Muscle of leg (tissue), 16 donors: Measurements from ENCODE around the gene SPIN4. TPM values are rescaled to one million over a fixed set of nuclear protein-coding genes. Genes with fewer than 3 reads are reported as not detected.
A peak's percentile ranks its signal among the peaks of the same experiment; 100 is the strongest.
"Not testable (repeated sequence)": the region's sequence is repeated elsewhere in the genome, so short reads cannot be mapped to it uniquely, and the experiment has no call there.

Experiments used
- DNase-seq: peaks from one replicate; pipeline ENCODE4 v3.0.0; 2013
- H3K27ac ChIP-seq: one replicate; pipeline ENCODE4 v1.5.1; 2013; ENCODE audit warnings: mild to moderate bottlenecking, low read length, control low read depth
- H3K27me3 ChIP-seq: one replicate; pipeline ENCODE4 v1.6.1; 2013; ENCODE audit warnings: low read length; ENCODE audit not compliant: control insufficient read depth, insufficient read depth
- H3K36me3 ChIP-seq: one replicate; pipeline ENCODE4 v1.6.1; 2013; ENCODE audit warnings: low read length; ENCODE audit not compliant: control insufficient read depth, insufficient read depth
- H3K4me1 ChIP-seq: one replicate; pipeline ENCODE4 v1.6.1; 2013; ENCODE audit warnings: low read length; ENCODE audit not compliant: control insufficient read depth, insufficient read depth
- H3K4me3 ChIP-seq: one replicate; pipeline ENCODE4 v1.5.1; 2013; ENCODE audit warnings: low read length, control low read depth
- H3K9me3 ChIP-seq: replicated peaks from 2 replicates; pipeline ENCODE4 v1.6.1; 2013; ENCODE audit warnings: low read depth, low read length; ENCODE audit not compliant: control insufficient read depth
- WGBS: methylation state at CpG from one replicate; pipeline ENCODE4 v1.1.5; 2013; ENCODE audit warnings: missing lambda C conversion rate; ENCODE audit not compliant: insufficient coverage; 5-methylcytosine and 5-hydroxymethylcytosine counted together
- long read RNA-seq, 11 donors: transcript quantifications; one replicate each; lab custom pipeline, GENCODE V29; 2026
- polyA plus RNA-seq, 8 donors: library from polyadenylated mRNA; unstranded; fragments of 120-200 nt; gene quantifications; one replicate each; pipeline versions ENCODE4 v1.2.1 to v1.2.3, GENCODE V29; 2013; ENCODE audit warnings: inconsistent platforms in 1 of 8, low replicate concordance in 1 of 8; ENCODE audit not compliant: insufficient read length in 8 of 8, insufficient read depth in 1 of 8
- total RNA-seq: library from RNA; stranded (reverse); fragments of 120-200 nt; gene quantifications from one replicate; pipeline ENCODE4 v1.2.4, GENCODE V29; 2013

The SPIN4 gene
- total RNA-seq (6.5 TPM), polyA plus RNA-seq (10 to 100 TPM; 12.5 to 19.1 (median 14.8) TPM)
- long read RNA-seq, donor 1, full-length matches to known transcripts = 8 of 8 reads
- long read RNA-seq, donor 1, partial matches to known transcripts = 0 of 8 reads
- long read RNA-seq, donor 1, other reads (novel, unspliced or antisense) = 0 of 8 reads
- long read RNA-seq, donor 2, full-length matches to known transcripts = 8 of 8 reads
- long read RNA-seq, donor 2, partial matches to known transcripts = 0 of 8 reads
- long read RNA-seq, donor 2, other reads (novel, unspliced or antisense) = 0 of 8 reads
- long read RNA-seq, donor 3, full-length matches to known transcripts = 22 of 22 reads
- long read RNA-seq, donor 3, partial matches to known transcripts = 0 of 22 reads
- long read RNA-seq, donor 3, other reads (novel, unspliced or antisense) = 0 of 22 reads
- long read RNA-seq, donor 4, full-length matches to known transcripts = 11 of 11 reads
- long read RNA-seq, donor 4, partial matches to known transcripts = 0 of 11 reads
- long read RNA-seq, donor 4, other reads (novel, unspliced or antisense) = 0 of 11 reads
- long read RNA-seq, donor 5, full-length matches to known transcripts = 36 of 36 reads
- long read RNA-seq, donor 5, partial matches to known transcripts = 0 of 36 reads
- long read RNA-seq, donor 5, other reads (novel, unspliced or antisense) = 0 of 36 reads
- long read RNA-seq, donor 6, full-length matches to known transcripts = 15 of 15 reads
- long read RNA-seq, donor 6, partial matches to known transcripts = 0 of 15 reads
- long read RNA-seq, donor 6, other reads (novel, unspliced or antisense) = 0 of 15 reads
- long read RNA-seq, donor 7, full-length matches to known transcripts = 26 of 26 reads
- long read RNA-seq, donor 7, partial matches to known transcripts = 0 of 26 reads
- long read RNA-seq, donor 7, other reads (novel, unspliced or antisense) = 0 of 26 reads
- long read RNA-seq, donor 8, full-length matches to known transcripts = 36 of 36 reads
- long read RNA-seq, donor 8, partial matches to known transcripts = 0 of 36 reads
- long read RNA-seq, donor 8, other reads (novel, unspliced or antisense) = 0 of 36 reads
- long read RNA-seq, donor 9, full-length matches to known transcripts = 21 of 21 reads
- long read RNA-seq, donor 9, partial matches to known transcripts = 0 of 21 reads
- long read RNA-seq, donor 9, other reads (novel, unspliced or antisense) = 0 of 21 reads
- long read RNA-seq, donor 10, full-length matches to known transcripts = 74 of 74 reads
- long read RNA-seq, donor 10, partial matches to known transcripts = 0 of 74 reads
- long read RNA-seq, donor 10, other reads (novel, unspliced or antisense) = 0 of 74 reads
- long read RNA-seq, donor 11, full-length matches to known transcripts = 29 of 29 reads
- long read RNA-seq, donor 11, partial matches to known transcripts = 0 of 29 reads
- long read RNA-seq, donor 11, other reads (novel, unspliced or antisense) = 0 of 29 reads

- no peaks in the 10 kb centered on the region for H3K27me3 ChIP-seq
- H3K36me3 ChIP-seq = no peaks in the 10 kb centered on the region
- peak; percentile 95 for DNase-seq
- H3K4me1 ChIP-seq = no peaks in the 10 kb centered on the region
- H3K4me3 ChIP-seq = peak within 1 kb of the TSS; percentile 68
- WGBS = 21% methylated on average over 56 of the region's 58 CpGs
- H3K27ac ChIP-seq = peak within 1 kb of the TSS; percentile 89
- no peaks in the 10 kb centered on the region for H3K9me3 ChIP-seq
Measured at GRCh38 chrX:63350941-63351616, at the start of gene SPIN4. TSS of gene SPIN4 (minus strand) at chrX:63351332. CDS start at chrX:63350819, 513 bp downstream.

DNA sequence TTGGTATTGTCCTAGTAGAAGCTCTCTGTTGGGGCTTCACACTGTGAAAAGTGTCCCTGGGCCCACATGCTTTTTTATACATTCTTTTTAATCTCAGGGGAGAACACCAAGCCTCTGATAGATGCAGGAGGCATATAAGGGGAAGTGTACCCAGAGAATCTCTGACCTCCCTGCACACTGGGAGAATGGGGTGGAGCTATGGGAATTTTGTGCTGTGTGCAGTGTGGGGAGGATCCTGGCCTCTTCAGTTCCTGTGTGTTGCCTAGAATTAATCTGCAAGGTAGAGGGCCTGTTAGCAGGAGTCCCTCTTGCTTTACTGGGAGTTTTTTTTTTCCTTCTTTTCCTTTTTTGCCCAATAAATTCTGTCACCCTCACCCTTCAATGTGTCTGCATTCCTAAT is 49.2 kb upstream of the SPIN4 start:
- peaks cover 5% of the 10 kb centered on the region for H3K9me3 ChIP-seq
- no peaks in the 10 kb centered on the region for H3K4me1 ChIP-seq
- no peak overlapping the region for H3K4me3 ChIP-seq
- H3K27me3 ChIP-seq = no peaks in the 10 kb centered on the region
- no peak overlapping the region for H3K27ac ChIP-seq
- DNase-seq = no peak
- H3K36me3 ChIP-seq = no peaks in the 10 kb centered on the region

- peaks cover 2% of the 10 kb centered on the region for H3K9me3 ChIP-seq
- no peak overlapping the region for H3K4me3 ChIP-seq
- no CpG with 5 or more reads among the region's 2 CpGs for WGBS
- H3K27me3 ChIP-seq = no peaks in the 10 kb centered on the region
- H3K27ac ChIP-seq = no peak overlapping the region
- H3K36me3 ChIP-seq = no peaks in the 10 kb centered on the region
- no peaks in the 10 kb centered on the region for H3K4me1 ChIP-seq
- no peak for DNase-seq
Measured at GRCh38 chrX:63394872-63395271, 43.7 kb upstream of the SPIN4 start.

- not testable (repeated sequence) for H3K4me1 ChIP-seq, H3K36me3 ChIP-seq, DNase-seq, H3K27ac ChIP-seq, H3K27me3 ChIP-seq, H3K9me3 ChIP-seq, H3K4me3 ChIP-seq
- WGBS = 94% methylated on average over 9 of the region's 24 CpGs
Measured at GRCh38 chrX:63393094-63393493, 42.0 kb upstream of the SPIN4 start.

GRCh38 chrX:63387411-63387810 is 36.3 kb upstream of the SPIN4 start:
- WGBS = 63% methylated on average over 2 of the region's 3 CpGs
- no peaks in the 10 kb centered on the region for H3K4me1 ChIP-seq
- no peak overlapping the region for H3K27ac ChIP-seq

DNA sequence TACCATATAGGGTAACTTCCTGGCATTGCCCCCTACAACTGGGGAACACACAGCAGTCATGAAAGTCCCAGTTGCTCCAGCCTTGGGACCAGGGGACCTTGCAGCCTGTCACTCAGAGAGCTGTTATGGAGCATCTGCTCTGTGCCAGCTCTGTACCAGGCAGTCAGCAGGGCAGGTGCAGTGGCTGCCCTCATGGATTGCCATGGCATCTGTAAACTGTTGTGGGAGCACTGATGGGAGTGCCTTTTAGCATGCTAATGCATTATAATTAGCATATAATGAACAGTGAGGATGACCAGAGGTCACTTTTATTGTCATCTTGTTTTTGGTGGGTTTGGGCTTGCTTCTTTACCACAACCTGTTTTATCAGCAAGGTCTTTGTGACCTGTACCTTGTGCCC is 33.1 kb upstream of the SPIN4 start:
- H3K27ac ChIP-seq, H3K4me3 ChIP-seq, H3K36me3 ChIP-seq, H3K9me3 ChIP-seq, H3K4me1 ChIP-seq, H3K27me3 ChIP-seq, DNase-seq: not testable (repeated sequence)

More at GRCh38 chrX:63387411-63387810, 36.3 kb upstream of the SPIN4 start:
- DNase-seq = no peak
- Histone ChIP-seq H3K27me3 (no peaks in the 10 kb centered on the region), H3K4me3 (no peak overlapping the region), H3K9me3 (no peaks in the 10 kb centered on the region), H3K36me3 (no peaks in the 10 kb centered on the region)

DNA sequence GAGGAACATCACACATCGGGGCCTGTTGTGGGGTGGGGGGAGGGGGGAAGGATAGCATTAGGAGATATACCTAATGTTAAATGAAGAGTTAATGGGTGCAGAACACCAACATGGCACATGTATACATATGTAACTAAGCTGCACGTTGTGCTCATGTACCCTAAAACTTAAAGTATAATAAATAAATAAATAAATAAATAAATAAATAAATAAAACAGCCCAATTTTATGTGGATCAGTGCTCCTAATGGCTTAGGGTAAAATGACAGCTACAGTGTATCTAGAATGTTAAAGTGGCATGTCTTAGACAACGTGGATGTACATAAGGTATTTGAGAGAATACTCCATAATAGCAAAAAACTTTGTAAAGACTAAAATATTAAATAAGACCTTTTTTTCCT is 21.9 kb upstream of the SPIN4 start:
- H3K27ac ChIP-seq, H3K4me3 ChIP-seq, H3K27me3 ChIP-seq, H3K4me1 ChIP-seq, H3K9me3 ChIP-seq, H3K36me3 ChIP-seq, DNase-seq: not testable (repeated sequence)
- WGBS = no CpG with 5 or more reads among the region's 3 CpGs

- H3K36me3 ChIP-seq, DNase-seq, H3K4me3 ChIP-seq, H3K4me1 ChIP-seq, H3K9me3 ChIP-seq, H3K27ac ChIP-seq, H3K27me3 ChIP-seq: not testable (repeated sequence)
- WGBS = 62% methylated on average over 3 of the region's 5 CpGs
Measured at GRCh38 chrX:63367699-63368098, 16.6 kb upstream of the SPIN4 start.

- WGBS = 76% methylated on average over 2 of the region's 4 CpGs
- Histone ChIP-seq H3K36me3 (no peaks in the 10 kb centered on the region), H3K4me1 (no peaks in the 10 kb centered on the region), H3K27ac (no peak overlapping the region), H3K27me3 (no peaks in the 10 kb centered on the region), H3K4me3 (no peak overlapping the region), H3K9me3 (no peaks in the 10 kb centered on the region)
- DNase-seq = no peak
Measured at GRCh38 chrX:63363788-63364187, 12.7 kb upstream of the SPIN4 start.
